GM10266 (cell line): ENCODE measurements around the gene CACNA1S.

Experiments
- DNase-seq: peaks from one replicate; pipeline ENCODE4 v3.0.0; 2012; ENCODE audit errors: extremely low spot score
- TF ChIP-seq, protein P1 (sequence below): IDR thresholded peaks from 2 replicates; pipeline ENCODE4 v1.5.1; 2012; ENCODE audit warnings: mild to moderate bottlenecking, low read depth; ENCODE audit not compliant: control insufficient read depth, insufficient read depth; ENCODE audit errors: missing control alignments

Gene CACNA1S

DNA sequence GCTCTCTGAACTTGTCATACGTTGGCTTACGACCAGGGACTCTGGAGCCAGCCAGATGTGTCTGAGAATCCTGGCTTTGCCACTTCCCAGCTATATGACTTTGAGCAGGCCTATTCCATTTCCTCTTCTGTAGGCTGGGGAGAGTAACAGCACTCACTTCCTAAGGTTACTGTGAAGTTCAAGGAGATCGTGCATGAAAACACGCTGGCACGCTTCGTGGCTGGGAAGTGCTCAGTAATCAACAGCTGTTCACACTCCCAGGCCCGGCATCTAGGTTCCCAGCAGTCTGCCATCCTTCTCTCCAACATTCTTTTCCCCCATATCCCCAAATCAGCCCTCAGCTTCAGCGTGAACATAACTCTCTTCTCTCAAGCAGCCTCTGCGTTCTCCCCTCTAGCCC lies 12.8 kb upstream of the CACNA1S start:
- no peak for DNase-seq
- TF ChIP-seq, protein P1, sequence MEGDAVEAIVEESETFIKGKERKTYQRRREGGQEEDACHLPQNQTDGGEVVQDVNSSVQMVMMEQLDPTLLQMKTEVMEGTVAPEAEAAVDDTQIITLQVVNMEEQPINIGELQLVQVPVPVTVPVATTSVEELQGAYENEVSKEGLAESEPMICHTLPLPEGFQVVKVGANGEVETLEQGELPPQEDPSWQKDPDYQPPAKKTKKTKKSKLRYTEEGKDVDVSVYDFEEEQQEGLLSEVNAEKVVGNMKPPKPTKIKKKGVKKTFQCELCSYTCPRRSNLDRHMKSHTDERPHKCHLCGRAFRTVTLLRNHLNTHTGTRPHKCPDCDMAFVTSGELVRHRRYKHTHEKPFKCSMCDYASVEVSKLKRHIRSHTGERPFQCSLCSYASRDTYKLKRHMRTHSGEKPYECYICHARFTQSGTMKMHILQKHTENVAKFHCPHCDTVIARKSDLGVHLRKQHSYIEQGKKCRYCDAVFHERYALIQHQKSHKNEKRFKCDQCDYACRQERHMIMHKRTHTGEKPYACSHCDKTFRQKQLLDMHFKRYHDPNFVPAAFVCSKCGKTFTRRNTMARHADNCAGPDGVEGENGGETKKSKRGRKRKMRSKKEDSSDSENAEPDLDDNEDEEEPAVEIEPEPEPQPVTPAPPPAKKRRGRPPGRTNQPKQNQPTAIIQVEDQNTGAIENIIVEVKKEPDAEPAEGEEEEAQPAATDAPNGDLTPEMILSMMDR = no peak

DNA sequence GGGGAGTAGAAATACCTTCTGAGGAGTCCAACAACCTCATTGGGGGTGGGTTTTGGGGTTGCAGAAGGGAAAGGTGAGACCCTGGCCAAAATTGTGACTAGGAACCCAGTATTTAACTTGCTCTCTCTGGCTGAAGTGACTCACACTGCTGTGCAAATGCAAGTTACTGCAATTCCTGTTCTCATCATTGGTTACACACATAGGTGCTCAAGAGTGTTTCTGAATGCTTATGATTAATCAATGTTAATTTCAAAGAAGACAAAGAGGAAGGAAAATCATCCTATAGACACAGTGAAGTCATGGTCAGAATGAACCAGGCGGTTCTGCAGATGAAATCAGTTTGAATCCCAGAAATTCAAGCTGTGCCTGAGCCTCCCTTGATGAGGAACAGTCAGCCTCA lies 11.6 kb upstream of the CACNA1S start:
- no peak for DNase-seq

DNA sequence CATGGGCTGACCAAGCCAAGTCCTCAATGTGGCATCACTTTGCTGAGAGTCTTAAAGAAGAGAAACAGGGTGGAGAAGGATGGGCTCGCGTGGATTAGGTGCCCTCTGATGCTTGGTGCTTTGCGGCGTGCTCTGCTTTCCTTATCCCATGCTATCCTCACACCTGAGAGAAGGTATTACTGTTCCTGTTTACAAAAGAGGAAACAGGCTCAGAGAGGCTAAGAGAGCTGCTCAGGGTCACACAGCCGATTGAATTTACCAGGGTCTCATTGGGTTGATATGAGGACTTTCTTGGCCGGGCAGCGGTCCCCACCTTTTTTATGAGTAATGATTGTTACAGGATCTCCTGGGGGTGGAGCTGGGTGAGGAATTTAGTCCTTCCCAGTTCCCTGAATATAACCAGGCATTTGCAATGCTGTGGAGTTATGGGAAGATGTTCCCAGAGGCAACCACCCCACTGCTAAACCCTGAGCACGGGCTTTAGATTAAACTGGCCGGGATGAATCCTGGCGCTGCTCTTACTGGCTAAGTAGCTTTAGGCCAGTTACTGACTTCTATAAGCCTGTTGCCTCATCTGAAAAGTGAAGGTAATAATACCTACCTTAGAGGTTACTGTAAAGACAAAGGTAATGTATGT lies 10.2 kb upstream of the CACNA1S start:
- no peak for DNase-seq

More for the DNA sequence above, 11.6 kb upstream of the CACNA1S start:
- TF ChIP-seq, protein P1 = no peak

DNA sequence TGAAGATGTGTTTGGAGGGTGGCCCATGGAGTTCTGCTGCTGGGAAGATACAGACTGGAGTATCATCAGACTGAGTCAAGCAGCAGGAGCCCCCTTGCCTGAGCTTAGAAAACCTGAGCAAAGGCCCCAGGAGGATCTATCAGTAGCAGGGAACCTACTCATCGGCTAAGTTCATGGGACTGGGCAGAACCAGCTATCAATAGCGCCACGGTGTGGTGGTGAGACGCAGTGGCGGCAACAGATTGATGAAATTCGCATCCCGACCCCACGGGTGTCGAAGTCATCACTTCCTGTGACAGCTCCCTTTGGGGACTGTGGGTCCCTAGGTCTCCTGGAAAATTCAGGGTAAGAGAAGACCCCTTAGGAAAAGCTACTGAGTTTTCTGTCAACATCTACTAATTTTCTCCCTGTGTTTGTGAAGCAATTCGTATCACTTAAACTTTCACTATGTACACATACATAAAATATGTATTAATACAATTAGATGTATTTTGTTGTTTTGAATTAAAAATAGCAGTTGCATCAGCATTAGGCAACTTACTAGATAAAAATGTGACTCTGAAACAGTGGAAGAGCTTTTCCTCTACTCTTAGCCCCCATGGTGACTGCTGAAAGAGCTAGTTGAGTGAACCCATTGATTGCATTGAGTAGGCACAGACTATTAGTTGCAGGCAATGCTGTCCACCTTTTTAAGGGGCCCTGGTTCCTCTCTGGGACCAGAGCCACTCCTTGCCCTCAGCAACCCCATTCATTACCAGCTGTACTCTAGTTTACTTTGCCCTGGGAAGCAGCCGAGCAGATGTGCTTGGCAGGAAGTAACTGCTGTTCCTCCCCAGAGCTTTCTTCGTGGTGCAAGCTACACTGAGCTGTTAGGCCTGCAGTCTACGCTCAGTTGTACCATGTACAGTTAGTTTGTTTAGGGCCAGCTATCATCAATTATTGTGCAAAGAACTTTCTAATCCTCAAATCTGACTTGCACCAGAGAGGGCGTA lies 7.3 kb upstream of the CACNA1S start:
- peak; percentile 72 for DNase-seq
- TF ChIP-seq, protein P1 = peak; percentile 75

More for the DNA sequence above, 10.2 kb upstream of the CACNA1S start:
- TF ChIP-seq, protein P1 = no peak

DNA sequence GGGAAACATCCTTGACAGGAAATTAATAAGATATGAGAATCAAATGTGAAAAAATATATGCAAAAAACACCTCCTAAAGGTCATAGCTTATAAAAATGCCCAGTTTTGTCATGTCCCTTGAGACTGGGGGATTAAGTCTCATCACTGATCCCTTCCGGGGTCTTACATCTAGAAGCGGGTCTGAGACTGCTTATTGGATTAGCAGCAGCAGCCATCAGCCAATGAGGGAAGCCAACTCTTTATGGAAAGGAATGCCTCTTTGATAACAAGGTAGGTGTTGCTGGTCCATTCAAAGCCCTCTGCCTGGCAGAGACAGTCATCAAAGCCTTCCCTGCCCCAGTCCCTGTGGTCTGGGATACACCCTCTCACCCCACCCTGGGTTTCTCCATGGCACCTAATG lies 3.9 kb upstream of the CACNA1S start:
- DNase-seq = no peak
- TF ChIP-seq, protein P1 = no peak

DNA sequence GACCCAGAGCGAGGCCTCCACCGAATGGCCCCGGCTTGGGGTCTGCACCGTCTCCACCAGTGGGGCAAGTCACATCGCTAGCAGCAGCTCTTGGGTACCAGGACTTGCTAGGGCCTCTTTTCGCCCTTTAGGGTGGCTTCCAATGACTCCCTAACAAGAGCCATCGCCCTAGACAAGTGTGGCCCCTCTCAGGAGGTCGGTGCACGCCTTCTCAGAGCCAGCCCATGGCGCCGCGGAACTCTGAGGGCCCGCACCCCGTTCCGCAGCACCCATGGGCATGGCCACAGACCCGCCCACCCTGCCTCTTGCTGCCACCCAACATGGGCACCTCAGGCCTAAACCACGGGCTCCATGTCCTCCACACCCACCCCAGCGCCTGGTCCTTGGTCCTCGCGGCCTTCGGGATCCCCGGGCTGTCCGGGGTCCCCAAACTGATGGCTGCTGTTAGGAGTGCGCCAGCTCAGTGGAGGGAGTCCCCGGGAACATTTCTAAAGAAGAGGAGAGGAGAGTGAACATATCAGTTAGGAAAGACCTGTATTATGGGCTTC lies 3.2 kb upstream of the CACNA1S start:
- TF ChIP-seq, protein P1 = no peak
- DNase-seq = no peak
